ENCODE data around the gene RAB3GAP1. TPM values are rescaled to one million over a fixed set of nuclear protein-coding genes. Genes with fewer than 3 reads are reported as not detected.

The RAB3GAP1 gene
- total RNA-seq, 4 donors from 2014 or later, result 38.4 to 63.5 (median 53.8) TPM

DNA sequence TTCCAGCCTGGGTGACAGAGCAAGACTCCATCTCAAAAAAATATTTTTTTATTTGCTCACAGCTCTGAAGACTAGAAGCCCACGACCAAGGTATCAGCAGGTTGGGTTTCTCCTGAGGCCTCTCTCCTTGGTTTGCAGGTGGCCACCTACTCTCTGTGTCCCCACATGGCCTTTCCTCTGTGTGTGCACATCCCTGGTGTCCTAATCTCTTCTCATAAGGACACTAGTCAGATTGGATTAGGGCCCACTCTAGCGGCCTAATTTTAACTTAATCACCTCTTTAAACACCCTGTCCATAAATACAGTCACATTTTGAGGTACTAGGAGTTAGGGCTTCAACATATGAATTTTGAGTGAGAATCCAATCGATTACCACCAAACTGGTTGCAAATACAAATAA is 2.0 kb upstream of the RAB3GAP1 start:
- WGBS, 2 donors (ENCODE audit: low coverage in 1 of 2), result 80 to 82% methylated on average over 1 to 3 of the region's 3 CpGs
- Histone ChIP-seq H3K36me3 (no peaks in the 10 kb centered on the region), H3K27ac (no peak overlapping the region), H3K4me3 (no peak overlapping the region), H3K9me3 (no peaks in the 10 kb centered on the region), H3K4me1 (peaks cover 12 to 31% (median 22%) of the 10 kb centered on the region in 4 donors), H3K27me3 (no peaks in the 10 kb centered on the region)
- in situ Hi-C loops (cut with MboI; ENCODE audit: low pct_ligation_motif_present in 1 of 4, low pct_unique_long_range_greater_than_20kb in 1 of 4, low sequenced_read_pairs in 3 of 4), result no loop called here
- intact Hi-C loops (cut with DNase I; ENCODE audit: low total_unique reads), result no loop called here
- DNase-seq, result no peak
- TF ChIP-seq POLR2A (IDR thresholded peaks at IDR 0.05), result no peak

DNA sequence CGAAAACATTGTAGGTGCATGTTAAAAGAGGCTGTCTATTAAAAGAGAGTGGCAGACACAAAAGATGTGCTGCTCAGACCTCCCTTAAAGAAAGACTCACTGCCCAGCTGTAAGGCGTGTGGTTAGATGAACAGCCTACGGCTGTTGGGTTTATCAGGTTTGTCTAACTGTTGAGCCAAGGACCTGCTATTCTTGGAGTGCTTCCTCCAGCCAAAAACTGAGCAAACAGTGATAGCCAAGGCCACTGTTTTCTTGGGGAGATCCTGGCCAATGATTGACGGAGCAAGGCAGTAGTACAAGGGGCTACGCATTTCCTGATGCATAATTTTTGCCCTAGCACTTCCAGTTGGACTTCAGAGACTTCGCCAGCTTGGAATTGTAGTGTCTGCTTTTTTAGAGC is 1.4 kb upstream of the RAB3GAP1 start:
- H3K4me1 ChIP-seq, result peaks cover 14 to 32% (median 22%) of the 10 kb centered on the region in 4 donors
- H3K4me3 ChIP-seq, result no peak overlapping the region
- TF ChIP-seq, protein P1, sequence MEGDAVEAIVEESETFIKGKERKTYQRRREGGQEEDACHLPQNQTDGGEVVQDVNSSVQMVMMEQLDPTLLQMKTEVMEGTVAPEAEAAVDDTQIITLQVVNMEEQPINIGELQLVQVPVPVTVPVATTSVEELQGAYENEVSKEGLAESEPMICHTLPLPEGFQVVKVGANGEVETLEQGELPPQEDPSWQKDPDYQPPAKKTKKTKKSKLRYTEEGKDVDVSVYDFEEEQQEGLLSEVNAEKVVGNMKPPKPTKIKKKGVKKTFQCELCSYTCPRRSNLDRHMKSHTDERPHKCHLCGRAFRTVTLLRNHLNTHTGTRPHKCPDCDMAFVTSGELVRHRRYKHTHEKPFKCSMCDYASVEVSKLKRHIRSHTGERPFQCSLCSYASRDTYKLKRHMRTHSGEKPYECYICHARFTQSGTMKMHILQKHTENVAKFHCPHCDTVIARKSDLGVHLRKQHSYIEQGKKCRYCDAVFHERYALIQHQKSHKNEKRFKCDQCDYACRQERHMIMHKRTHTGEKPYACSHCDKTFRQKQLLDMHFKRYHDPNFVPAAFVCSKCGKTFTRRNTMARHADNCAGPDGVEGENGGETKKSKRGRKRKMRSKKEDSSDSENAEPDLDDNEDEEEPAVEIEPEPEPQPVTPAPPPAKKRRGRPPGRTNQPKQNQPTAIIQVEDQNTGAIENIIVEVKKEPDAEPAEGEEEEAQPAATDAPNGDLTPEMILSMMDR (IDR thresholded peaks at IDR 0.05), result no peak
- TF ChIP-seq POLR2A (IDR thresholded peaks at IDR 0.05) (no peak), POLR2AphosphoS5 (IDR thresholded peaks at IDR 0.05) (no peak), EP300 (IDR thresholded peaks at IDR 0.05; ENCODE audit: low read depth) (no peak)
- intact Hi-C loops (cut with DNase I; ENCODE audit: low total_unique reads) (no loop called here), in situ Hi-C loops (cut with MboI; ENCODE audit: low pct_ligation_motif_present in 1 of 4, low pct_unique_long_range_greater_than_20kb in 1 of 4, low sequenced_read_pairs in 3 of 4) (no loop called here)
- H3K27me3 ChIP-seq, result no peaks in the 10 kb centered on the region
- H3K27ac ChIP-seq, result no peak overlapping the region
- no peaks in the 10 kb centered on the region for H3K9me3 ChIP-seq
- no peak for DNase-seq
- 94 to 100% methylated on average over 2 to 6 of the region's 6 CpGs for WGBS, 2 donors (ENCODE audit: low coverage in 1 of 2)
- no peaks in the 10 kb centered on the region for H3K36me3 ChIP-seq

DNA sequence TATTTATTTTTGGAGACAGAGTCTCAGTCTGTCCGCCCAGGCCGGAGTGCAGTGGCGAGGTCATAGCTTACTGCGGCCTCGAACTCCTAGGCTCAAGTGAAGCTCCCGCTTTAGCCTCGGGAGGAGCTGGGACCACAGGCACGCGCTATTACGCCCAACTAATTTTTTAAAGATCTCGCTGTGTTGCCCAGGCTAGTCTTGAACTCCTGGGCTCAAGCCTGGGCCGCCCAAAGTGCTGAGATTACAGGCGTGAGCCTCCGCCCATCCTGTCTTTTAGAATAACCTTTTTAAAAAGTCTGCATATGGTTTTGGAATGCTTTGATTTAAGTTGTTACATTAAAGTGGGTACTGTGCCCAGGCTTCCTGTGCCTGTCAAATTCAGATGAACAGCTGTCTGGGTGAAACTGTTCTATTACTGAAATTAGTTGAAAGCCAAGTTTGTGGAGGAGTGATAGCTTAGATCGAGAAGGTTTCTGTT is 944 bp downstream of the RAB3GAP1 start:
- Histone ChIP-seq H3K27ac (peak overlapping the region; percentile 91 to 99 (median 92)), H3K9me3 (no peaks in the 10 kb centered on the region), H3K36me3 (peaks cover 0 to 9% (median 0%) of the 10 kb centered on the region in 4 donors), H3K4me1 (peaks cover 17 to 41% (median 22%) of the 10 kb centered on the region in 4 donors), H3K4me3 (peak overlapping the region; percentile 52 to 96 (median 67)), H3K27me3 (no peaks in the 10 kb centered on the region)
- in situ Hi-C loops (cut with MboI; ENCODE audit: low pct_ligation_motif_present in 1 of 4, low pct_unique_long_range_greater_than_20kb in 1 of 4, low sequenced_read_pairs in 3 of 4) (no loop called here), intact Hi-C loops (cut with DNase I; ENCODE audit: low total_unique reads) (no loop called here)
- no peak for TF ChIP-seq EP300 (IDR thresholded peaks at IDR 0.05; ENCODE audit: low read depth)
- no peak for TF ChIP-seq POLR2A (IDR thresholded peaks at IDR 0.05)
- no peak for TF ChIP-seq POLR2AphosphoS5 (IDR thresholded peaks at IDR 0.05)
- TF ChIP-seq, protein P1 (IDR thresholded peaks at IDR 0.05), result no peak
- WGBS, 2 donors (ENCODE audit: low coverage in 1 of 2), result 5 to 23% methylated on average over 3 to 15 of the region's 15 CpGs
- DNase-seq, result no peak

DNA sequence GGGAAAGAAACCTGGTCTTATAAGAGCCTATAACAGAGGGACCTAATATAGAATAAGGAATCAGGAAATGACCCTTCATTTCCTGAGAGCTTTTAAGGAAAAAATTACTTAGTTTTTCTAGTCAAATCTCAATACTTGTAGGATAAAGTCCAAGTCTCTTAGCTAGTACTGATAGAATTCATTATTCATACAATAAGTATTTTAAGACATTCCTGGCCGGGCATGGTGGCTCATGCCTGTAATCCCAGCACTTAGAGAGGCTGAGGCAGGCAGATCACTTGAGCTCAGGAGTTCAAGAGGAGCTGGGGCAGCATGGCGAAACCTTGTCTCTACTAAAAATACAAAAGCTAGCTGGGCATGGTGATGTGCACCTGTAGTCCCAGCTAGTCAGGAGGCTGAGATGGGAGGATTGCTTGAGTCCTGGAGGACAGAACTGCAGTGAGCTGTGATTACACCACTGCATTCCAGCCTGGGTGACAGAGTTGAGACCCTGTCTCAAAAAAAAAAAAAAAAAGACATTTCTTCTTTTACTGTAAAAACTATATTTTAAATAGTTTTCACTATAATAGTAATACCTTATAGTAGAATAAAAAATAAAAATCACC is 3.2 kb downstream of the RAB3GAP1 start:
- no peaks in the 10 kb centered on the region for H3K27me3 ChIP-seq
- in situ Hi-C loops (cut with MboI; ENCODE audit: low pct_ligation_motif_present in 1 of 4, low pct_unique_long_range_greater_than_20kb in 1 of 4, low sequenced_read_pairs in 3 of 4), result no loop called here
- TF ChIP-seq POLR2AphosphoS5 (IDR thresholded peaks at IDR 0.05) (no peak), POLR2A (IDR thresholded peaks at IDR 0.05) (no peak), EP300 (IDR thresholded peaks at IDR 0.05; ENCODE audit: low read depth) (no peak)
- TF ChIP-seq, protein P1 (IDR thresholded peaks at IDR 0.05), result no peak
- H3K36me3 ChIP-seq, result peaks cover 0 to 15% (median 0%) of the 10 kb centered on the region in 4 donors
- WGBS, 2 donors (ENCODE audit: low coverage in 1 of 2), result 75% methylated on average over 2 of the region's 2 CpGs; no CpG with 5 or more reads in 1 of the 2 donors
- H3K9me3 ChIP-seq, result no peaks in the 10 kb centered on the region
- no peak for DNase-seq
- H3K4me3 ChIP-seq, result no peak overlapping the region
- peak overlapping the region in 1 of 4 donors; percentile 0 for H3K27ac ChIP-seq
- H3K4me1 ChIP-seq, result peaks cover 17 to 44% (median 22%) of the 10 kb centered on the region in 4 donors
- intact Hi-C loops (cut with DNase I; ENCODE audit: low total_unique reads), result no loop called here
